ENCODE results near the gene TSSC4.

Gene TSSC4

GRCh38 chr11:2408671-2409070, 8.1 kb downstream of the TSSC4 start:
- H3K36me3 ChIP-seq (ENCODE audit: control insufficient read depth, low read length), result peaks cover 5% of the 10 kb centered on the region; the same call in 1 of the 2 replicates
- H3F3A ChIP-seq (ENCODE audit: control insufficient read depth, insufficient read depth), result no peaks in the 10 kb centered on the region
- TF ChIP-seq, protein P1, sequence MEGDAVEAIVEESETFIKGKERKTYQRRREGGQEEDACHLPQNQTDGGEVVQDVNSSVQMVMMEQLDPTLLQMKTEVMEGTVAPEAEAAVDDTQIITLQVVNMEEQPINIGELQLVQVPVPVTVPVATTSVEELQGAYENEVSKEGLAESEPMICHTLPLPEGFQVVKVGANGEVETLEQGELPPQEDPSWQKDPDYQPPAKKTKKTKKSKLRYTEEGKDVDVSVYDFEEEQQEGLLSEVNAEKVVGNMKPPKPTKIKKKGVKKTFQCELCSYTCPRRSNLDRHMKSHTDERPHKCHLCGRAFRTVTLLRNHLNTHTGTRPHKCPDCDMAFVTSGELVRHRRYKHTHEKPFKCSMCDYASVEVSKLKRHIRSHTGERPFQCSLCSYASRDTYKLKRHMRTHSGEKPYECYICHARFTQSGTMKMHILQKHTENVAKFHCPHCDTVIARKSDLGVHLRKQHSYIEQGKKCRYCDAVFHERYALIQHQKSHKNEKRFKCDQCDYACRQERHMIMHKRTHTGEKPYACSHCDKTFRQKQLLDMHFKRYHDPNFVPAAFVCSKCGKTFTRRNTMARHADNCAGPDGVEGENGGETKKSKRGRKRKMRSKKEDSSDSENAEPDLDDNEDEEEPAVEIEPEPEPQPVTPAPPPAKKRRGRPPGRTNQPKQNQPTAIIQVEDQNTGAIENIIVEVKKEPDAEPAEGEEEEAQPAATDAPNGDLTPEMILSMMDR (IDR thresholded peaks at IDR 0.05; ENCODE audit: low read depth, low read length, poor library complexity, severe bottlenecking), result no peak
- no peak for TF ChIP-seq EZH2phosphoT487 (IDR thresholded peaks at IDR 0.05; ENCODE audit: borderline replicate concordance, low read length)
- no peak overlapping the region for H3K4me2 ChIP-seq (ENCODE audit: low read length)
- no peak overlapping the region for H3K27ac ChIP-seq (ENCODE audit: low read depth, low read length)
- H3K4me3 ChIP-seq (ENCODE audit: low read length), result no peak overlapping the region
- H3K79me2 ChIP-seq (ENCODE audit: control insufficient read depth, low read length), result no peaks in the 10 kb centered on the region
- no peaks in the 10 kb centered on the region for H3K4me1 ChIP-seq (ENCODE audit: control insufficient read depth, low read length)
- no peaks in the 10 kb centered on the region for H4K20me1 ChIP-seq (ENCODE audit: control insufficient read depth, insufficient read depth, low read depth, low read length)
- H3K9me2 ChIP-seq (replicated peaks; ENCODE audit: control insufficient read depth, low read length), result no peaks in the 10 kb centered on the region
- no peaks in the 10 kb centered on the region for H3K9me3 ChIP-seq (ENCODE audit: control insufficient read depth, insufficient read depth, low read length)
- H3K27me3 ChIP-seq (ENCODE audit: control insufficient read depth, low read length), result no peaks in the 10 kb centered on the region

- Histone ChIP-seq H3K27me3 (ENCODE audit: control insufficient read depth, low read length) (no peaks in the 10 kb centered on the region), H3K9me3 (ENCODE audit: control insufficient read depth, insufficient read depth, low read length) (no peaks in the 10 kb centered on the region), H3K36me3 (ENCODE audit: control insufficient read depth, low read length) (peaks cover under 1% of the 10 kb centered on the region; the same call in 1 of the 2 replicates), H3K27ac (ENCODE audit: low read depth, low read length) (no peak overlapping the region), H3K4me1 (ENCODE audit: control insufficient read depth, low read length) (no peaks in the 10 kb centered on the region), H4K20me1 (ENCODE audit: control insufficient read depth, insufficient read depth, low read depth, low read length) (no peaks in the 10 kb centered on the region), H3K4me3 (ENCODE audit: low read length) (no peak overlapping the region), H3F3A (ENCODE audit: control insufficient read depth, insufficient read depth) (no peaks in the 10 kb centered on the region), H3K9me2 (replicated peaks; ENCODE audit: control insufficient read depth, low read length) (no peaks in the 10 kb centered on the region), H3K4me2 (ENCODE audit: low read length) (no peak overlapping the region), H3K79me2 (ENCODE audit: control insufficient read depth, low read length) (no peaks in the 10 kb centered on the region)
- TF ChIP-seq, protein P1 (IDR thresholded peaks at IDR 0.05; ENCODE audit: low read depth, low read length, poor library complexity, severe bottlenecking), result no peak
- TF ChIP-seq EZH2phosphoT487 (IDR thresholded peaks at IDR 0.05; ENCODE audit: borderline replicate concordance, low read length), result no peak
Observed at GRCh38 chr11:2409126-2409525, 8.6 kb downstream of the TSSC4 start.

- no peaks in the 10 kb centered on the region for H3K79me2 ChIP-seq (ENCODE audit: control insufficient read depth, low read length)
- H3K9me3 ChIP-seq (ENCODE audit: control insufficient read depth, insufficient read depth, low read length), result no peaks in the 10 kb centered on the region
- no peaks in the 10 kb centered on the region for H3K9me2 ChIP-seq (replicated peaks; ENCODE audit: control insufficient read depth, low read length)
- no peaks in the 10 kb centered on the region for H4K20me1 ChIP-seq (ENCODE audit: control insufficient read depth, insufficient read depth, low read depth, low read length)
- H3K4me1 ChIP-seq (ENCODE audit: control insufficient read depth, low read length), result no peaks in the 10 kb centered on the region
- TF ChIP-seq, protein P1 (IDR thresholded peaks at IDR 0.05; ENCODE audit: low read depth, low read length, poor library complexity, severe bottlenecking), result no peak
- no peak for TF ChIP-seq EZH2phosphoT487 (IDR thresholded peaks at IDR 0.05; ENCODE audit: borderline replicate concordance, low read length)
- H3K4me3 ChIP-seq (ENCODE audit: low read length), result no peak overlapping the region
- H3K4me2 ChIP-seq (ENCODE audit: low read length), result no peak overlapping the region
- H3K27ac ChIP-seq (ENCODE audit: low read depth, low read length), result no peak overlapping the region
- no peaks in the 10 kb centered on the region for H3K27me3 ChIP-seq (ENCODE audit: control insufficient read depth, low read length)
- no peaks in the 10 kb centered on the region for H3K36me3 ChIP-seq (ENCODE audit: control insufficient read depth, low read length)
- H3F3A ChIP-seq (ENCODE audit: control insufficient read depth, insufficient read depth), result no peaks in the 10 kb centered on the region
Observed at GRCh38 chr11:2409611-2410468, 9.3 kb downstream of the TSSC4 start.

Measured in DOHH2 (cell line).